ENCODE data around the gene PSMD10.

Gene PSMD10

DNA sequence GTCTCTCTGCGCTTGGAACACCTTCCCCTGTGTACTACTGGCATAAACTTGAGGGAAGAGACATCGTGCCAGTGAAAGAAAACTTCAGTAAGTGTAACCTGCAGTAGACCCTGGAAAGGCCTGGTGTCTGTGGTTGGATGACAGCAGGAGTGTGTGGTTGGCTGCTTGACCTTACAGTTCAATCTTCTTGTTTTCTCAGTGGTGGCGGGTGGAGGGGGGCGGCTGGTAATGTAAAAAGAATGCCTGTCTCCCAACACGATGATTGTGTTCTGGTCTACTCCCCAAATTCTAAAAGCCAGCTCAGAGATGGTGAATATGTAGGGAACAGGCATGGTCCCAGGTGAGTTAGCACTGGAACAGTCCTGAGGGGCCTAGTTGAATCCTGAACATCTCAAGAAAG lies 18.6 kb downstream of the PSMD10 start:
- Histone ChIP-seq H3K4me1 (ENCODE audit: insufficient read depth, low read length, severe bottlenecking) (no peaks in the 10 kb centered on the region), H3K9ac (ENCODE audit: low read length) (no peak overlapping the region), H3K27ac (ENCODE audit: low read depth, low read length, poor library complexity, severe bottlenecking) (no peak overlapping the region), H3K27me3 (ENCODE audit: insufficient read depth, low read length) (no peaks in the 10 kb centered on the region), H3K79me2 (ENCODE audit: insufficient read depth, low read length) (no peaks in the 10 kb centered on the region), H3K36me3 (ENCODE audit: insufficient read depth, low read length) (no peaks in the 10 kb centered on the region), H4K20me1 (ENCODE audit: insufficient read depth, low read length) (no peaks in the 10 kb centered on the region), H3K4me3 (ENCODE audit: low read depth, low read length, poor library complexity, severe bottlenecking) (no peak overlapping the region), H2AFZ (ENCODE audit: low read length) (no peak overlapping the region), H3F3A (ENCODE audit: insufficient read depth, low read length) (no peaks in the 10 kb centered on the region), H3K9me2 (ENCODE audit: low read depth, low read length) (no peaks in the 10 kb centered on the region), H3K4me2 (ENCODE audit: low read length) (no peak overlapping the region), H3K9me3 (ENCODE audit: low read length) (no peaks in the 10 kb centered on the region)
- TF ChIP-seq, protein P1, sequence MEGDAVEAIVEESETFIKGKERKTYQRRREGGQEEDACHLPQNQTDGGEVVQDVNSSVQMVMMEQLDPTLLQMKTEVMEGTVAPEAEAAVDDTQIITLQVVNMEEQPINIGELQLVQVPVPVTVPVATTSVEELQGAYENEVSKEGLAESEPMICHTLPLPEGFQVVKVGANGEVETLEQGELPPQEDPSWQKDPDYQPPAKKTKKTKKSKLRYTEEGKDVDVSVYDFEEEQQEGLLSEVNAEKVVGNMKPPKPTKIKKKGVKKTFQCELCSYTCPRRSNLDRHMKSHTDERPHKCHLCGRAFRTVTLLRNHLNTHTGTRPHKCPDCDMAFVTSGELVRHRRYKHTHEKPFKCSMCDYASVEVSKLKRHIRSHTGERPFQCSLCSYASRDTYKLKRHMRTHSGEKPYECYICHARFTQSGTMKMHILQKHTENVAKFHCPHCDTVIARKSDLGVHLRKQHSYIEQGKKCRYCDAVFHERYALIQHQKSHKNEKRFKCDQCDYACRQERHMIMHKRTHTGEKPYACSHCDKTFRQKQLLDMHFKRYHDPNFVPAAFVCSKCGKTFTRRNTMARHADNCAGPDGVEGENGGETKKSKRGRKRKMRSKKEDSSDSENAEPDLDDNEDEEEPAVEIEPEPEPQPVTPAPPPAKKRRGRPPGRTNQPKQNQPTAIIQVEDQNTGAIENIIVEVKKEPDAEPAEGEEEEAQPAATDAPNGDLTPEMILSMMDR (IDR thresholded peaks at IDR 0.05; ENCODE audit: low read length) = no peak
- no peak for TF ChIP-seq EZH2 (IDR thresholded peaks at IDR 0.05; ENCODE audit: borderline replicate concordance, low read length)

DNA sequence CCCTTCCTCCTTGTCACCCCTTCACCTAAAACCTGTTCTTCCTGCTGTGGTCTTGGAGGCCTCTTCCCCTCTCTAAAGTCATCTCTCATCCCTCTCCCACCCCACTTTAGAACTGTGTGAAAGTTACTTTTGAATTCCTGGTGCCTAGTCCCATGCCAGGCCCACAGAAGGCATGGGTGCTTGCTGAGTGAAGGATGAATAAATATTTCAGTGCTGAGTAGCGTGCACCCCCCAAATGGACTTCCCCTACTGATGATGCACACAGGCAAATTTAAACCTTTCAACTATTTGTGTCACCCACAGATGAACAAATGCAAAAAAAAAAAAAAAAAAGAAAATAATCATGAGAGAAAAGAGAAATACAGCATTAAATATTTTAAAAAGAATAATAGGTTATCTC lies 19.8 kb downstream of the PSMD10 start:
- Histone ChIP-seq H3K4me3 (ENCODE audit: low read depth, low read length, poor library complexity, severe bottlenecking) (no peak overlapping the region), H3K36me3 (ENCODE audit: insufficient read depth, low read length) (no peaks in the 10 kb centered on the region), H3K79me2 (ENCODE audit: insufficient read depth, low read length) (no peaks in the 10 kb centered on the region), H3K27me3 (ENCODE audit: insufficient read depth, low read length) (no peaks in the 10 kb centered on the region), H3F3A (ENCODE audit: insufficient read depth, low read length) (no peaks in the 10 kb centered on the region), H3K9ac (ENCODE audit: low read length) (no peak overlapping the region), H3K27ac (ENCODE audit: low read depth, low read length, poor library complexity, severe bottlenecking) (no peak overlapping the region), H3K4me2 (ENCODE audit: low read length) (no peak overlapping the region), H2AFZ (ENCODE audit: low read length) (no peak overlapping the region), H4K20me1 (ENCODE audit: insufficient read depth, low read length) (no peaks in the 10 kb centered on the region), H3K9me3 (ENCODE audit: low read length) (no peaks in the 10 kb centered on the region), H3K9me2 (ENCODE audit: low read depth, low read length) (no peaks in the 10 kb centered on the region), H3K4me1 (ENCODE audit: insufficient read depth, low read length, severe bottlenecking) (no peaks in the 10 kb centered on the region)
- no peak for TF ChIP-seq EZH2 (IDR thresholded peaks at IDR 0.05; ENCODE audit: borderline replicate concordance, low read length)
- TF ChIP-seq, protein P1 (IDR thresholded peaks at IDR 0.05; ENCODE audit: low read length) = no peak

DNA sequence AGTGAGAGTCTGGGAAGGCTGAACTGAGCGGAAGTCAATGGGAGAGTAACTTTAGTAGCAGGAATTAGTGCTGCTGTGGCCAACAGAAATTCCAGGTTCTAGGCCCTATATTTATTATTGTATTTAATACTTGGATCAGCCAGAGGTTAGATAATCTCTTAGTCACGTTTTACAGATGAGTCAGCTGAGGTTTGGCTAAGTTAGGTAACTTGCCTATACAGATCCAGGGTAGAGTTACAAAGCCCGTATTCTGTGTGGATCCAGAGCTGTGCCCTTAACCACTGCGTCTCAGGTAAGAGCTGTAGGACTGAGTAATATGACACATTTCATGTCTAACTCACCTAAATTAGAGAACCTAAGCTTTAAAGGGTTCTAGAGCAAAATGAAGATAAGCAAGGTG lies 20.5 kb downstream of the PSMD10 start:
- Histone ChIP-seq H2AFZ (ENCODE audit: low read length) (no peak overlapping the region), H3K27me3 (ENCODE audit: insufficient read depth, low read length) (no peaks in the 10 kb centered on the region), H4K20me1 (ENCODE audit: insufficient read depth, low read length) (no peaks in the 10 kb centered on the region), H3K79me2 (ENCODE audit: insufficient read depth, low read length) (no peaks in the 10 kb centered on the region), H3K9me3 (ENCODE audit: low read length) (no peaks in the 10 kb centered on the region), H3K9ac (ENCODE audit: low read length) (no peak overlapping the region), H3K27ac (ENCODE audit: low read depth, low read length, poor library complexity, severe bottlenecking) (no peak overlapping the region), H3K4me1 (ENCODE audit: insufficient read depth, low read length, severe bottlenecking) (no peaks in the 10 kb centered on the region), H3F3A (ENCODE audit: insufficient read depth, low read length) (no peaks in the 10 kb centered on the region), H3K4me2 (ENCODE audit: low read length) (no peak overlapping the region), H3K36me3 (ENCODE audit: insufficient read depth, low read length) (no peaks in the 10 kb centered on the region), H3K4me3 (ENCODE audit: low read depth, low read length, poor library complexity, severe bottlenecking) (no peak overlapping the region), H3K9me2 (ENCODE audit: low read depth, low read length) (no peaks in the 10 kb centered on the region)
- TF ChIP-seq, protein P1 (IDR thresholded peaks at IDR 0.05; ENCODE audit: low read length) = no peak
- no peak for TF ChIP-seq EZH2 (IDR thresholded peaks at IDR 0.05; ENCODE audit: borderline replicate concordance, low read length)
